ENCODE data around the gene SLC4A9. TPM values are rescaled to one million over a fixed set of nuclear protein-coding genes. Genes with fewer than 3 reads are reported as not detected.

Gene SLC4A9
- total RNA-seq, 1 experiment from 2014 or later, result not detected

- DNase-seq, result no peak
- Histone ChIP-seq H3K9me3 (replicated peaks) (no peaks in the 10 kb centered on the region), H3K4me1 (no peaks in the 10 kb centered on the region), H3K4me3 (no peak overlapping the region), H3K36me3 (no peaks in the 10 kb centered on the region), H3K27ac (no peak overlapping the region), H3K27me3 (no peaks in the 10 kb centered on the region)
Observed at GRCh38 chr5:140383300-140383699, 23.3 kb downstream of the SLC4A9 start.

GRCh38 chr5:140388052-140388451 lies 28.1 kb downstream of the SLC4A9 start:
- no peaks in the 10 kb centered on the region for H3K9me3 ChIP-seq (replicated peaks)
- H3K36me3 ChIP-seq, result no peaks in the 10 kb centered on the region
- no peaks in the 10 kb centered on the region for H3K27me3 ChIP-seq
- H3K4me3 ChIP-seq, result no peak overlapping the region
- H3K4me1 ChIP-seq, result no peaks in the 10 kb centered on the region
- H3K27ac ChIP-seq, result no peak overlapping the region
- DNase-seq, result no peak

GRCh38 chr5:140391312-140391711 lies 31.3 kb downstream of the SLC4A9 start:
- Histone ChIP-seq H3K4me1 (no peaks in the 10 kb centered on the region), H3K36me3 (no peaks in the 10 kb centered on the region)
- DNase-seq, result no peak

GRCh38 chr5:140391732-140392131 lies 31.7 kb downstream of the SLC4A9 start:
- DNase-seq, result no peak
- Histone ChIP-seq H3K27me3 (no peaks in the 10 kb centered on the region), H3K4me3 (no peak overlapping the region), H3K27ac (no peak overlapping the region), H3K4me1 (no peaks in the 10 kb centered on the region), H3K9me3 (replicated peaks) (no peaks in the 10 kb centered on the region), H3K36me3 (no peaks in the 10 kb centered on the region)

More at GRCh38 chr5:140391312-140391711, 31.3 kb downstream of the SLC4A9 start:
- Histone ChIP-seq H3K4me3 (no peak overlapping the region), H3K27me3 (no peaks in the 10 kb centered on the region), H3K27ac (no peak overlapping the region), H3K9me3 (replicated peaks) (no peaks in the 10 kb centered on the region)

GRCh38 chr5:140393738-140394137 lies 33.7 kb downstream of the SLC4A9 start:
- Histone ChIP-seq H3K27ac (no peak overlapping the region), H3K36me3 (no peaks in the 10 kb centered on the region), H3K4me3 (no peak overlapping the region), H3K4me1 (no peaks in the 10 kb centered on the region), H3K27me3 (no peaks in the 10 kb centered on the region), H3K9me3 (replicated peaks) (no peaks in the 10 kb centered on the region)
- no peak for DNase-seq

- DNase-seq, result no peak
- H3K27me3 ChIP-seq, result no peaks in the 10 kb centered on the region
- no peak overlapping the region for H3K27ac ChIP-seq
- H3K4me3 ChIP-seq, result no peak overlapping the region
- H3K36me3 ChIP-seq, result no peaks in the 10 kb centered on the region
- no peaks in the 10 kb centered on the region; the same call in 1 of the 2 replicates for H3K4me1 ChIP-seq
- no peaks in the 10 kb centered on the region for H3K9me3 ChIP-seq (replicated peaks)
Observed at GRCh38 chr5:140398379-140398811, 38.4 kb downstream of the SLC4A9 start.

GRCh38 chr5:140399979-140400729 lies 40.2 kb downstream of the SLC4A9 start:
- Histone ChIP-seq H3K27ac (peak overlapping the region; percentile 58), H3K36me3 (peaks cover 2% of the 10 kb centered on the region; the same call in 1 of the 2 replicates)

GRCh38 chr5:140400730-140401361 lies 40.9 kb downstream of the SLC4A9 start:
- H3K27ac ChIP-seq, result peak overlapping the region; percentile 58
- DNase-seq, result peak; percentile 93 to 97
- H3K36me3 ChIP-seq, result peaks cover 2% of the 10 kb centered on the region; the same call in 1 of the 2 replicates
- no peaks in the 10 kb centered on the region for H3K9me3 ChIP-seq (replicated peaks)
- H3K4me3 ChIP-seq, result peak overlapping the region; percentile 77
- H3K4me1 ChIP-seq, result no peaks in the 10 kb centered on the region; the same call in 1 of the 2 replicates
- H3K27me3 ChIP-seq, result no peaks in the 10 kb centered on the region

More at GRCh38 chr5:140399979-140400729, 40.2 kb downstream of the SLC4A9 start:
- peak in 1 of 2 experiments; percentile 2 for DNase-seq
- Histone ChIP-seq H3K27me3 (no peaks in the 10 kb centered on the region), H3K4me3 (peak overlapping the region; percentile 77), H3K4me1 (no peaks in the 10 kb centered on the region; the same call in 1 of the 2 replicates), H3K9me3 (replicated peaks) (no peaks in the 10 kb centered on the region)

- H3K9me3 ChIP-seq (replicated peaks), result no peaks in the 10 kb centered on the region
- peak; percentile 99 to 100 for DNase-seq
- H3K27me3 ChIP-seq, result no peaks in the 10 kb centered on the region
- H3K36me3 ChIP-seq, result peaks cover 7% of the 10 kb centered on the region
- H3K27ac ChIP-seq, result peak within 1 kb of the TSS; percentile 58
- H3K4me1 ChIP-seq, result no peaks in the 10 kb centered on the region; the same call in 1 of the 2 replicates
- H3K4me3 ChIP-seq, result peak within 1 kb of the TSS; percentile 77
Observed at GRCh38 chr5:140401362-140402257, 41.6 kb downstream of the SLC4A9 start, which contains the start of gene ANKHD1. Gene ANKHD1 (plus strand): TSS chr5:140401833. CDS start chr5:140401968, 135 bp downstream.

GRCh38 chr5:140402258-140403074 lies 42.5 kb downstream of the SLC4A9 start:
- H3K27ac ChIP-seq, result peak overlapping the region; percentile 56
- peak overlapping the region; percentile 77 for H3K4me3 ChIP-seq
- peak; percentile 52 to 75 for DNase-seq
- H3K9me3 ChIP-seq (replicated peaks), result no peaks in the 10 kb centered on the region
- H3K36me3 ChIP-seq, result peaks cover 8% of the 10 kb centered on the region
- H3K27me3 ChIP-seq, result no peaks in the 10 kb centered on the region
- H3K4me1 ChIP-seq, result no peaks in the 10 kb centered on the region; the same call in 1 of the 2 replicates

GRCh38 chr5:140403613-140404012 lies 43.6 kb downstream of the SLC4A9 start:
- Histone ChIP-seq H3K36me3 (peaks cover 8% of the 10 kb centered on the region), H3K4me1 (no peaks in the 10 kb centered on the region; the same call in 1 of the 2 replicates), H3K4me3 (no peak overlapping the region), H3K27ac (no peak overlapping the region), H3K9me3 (replicated peaks) (no peaks in the 10 kb centered on the region), H3K27me3 (no peaks in the 10 kb centered on the region)
- no peak for DNase-seq

- no peak overlapping the region for H3K4me3 ChIP-seq
- no peak for DNase-seq
- no peaks in the 10 kb centered on the region for H3K27me3 ChIP-seq
- peaks cover 15% of the 10 kb centered on the region for H3K36me3 ChIP-seq
- no peak overlapping the region for H3K27ac ChIP-seq
- no peaks in the 10 kb centered on the region for H3K9me3 ChIP-seq (replicated peaks)
- no peaks in the 10 kb centered on the region for H3K4me1 ChIP-seq
Observed at GRCh38 chr5:140408750-140409241, 48.8 kb downstream of the SLC4A9 start.

- Histone ChIP-seq H3K27ac (no peak overlapping the region), H3K9me3 (replicated peaks) (no peaks in the 10 kb centered on the region), H3K4me3 (no peak overlapping the region), H3K27me3 (no peaks in the 10 kb centered on the region), H3K36me3 (peaks cover 15% of the 10 kb centered on the region), H3K4me1 (no peaks in the 10 kb centered on the region)
- no peak for DNase-seq
Observed at GRCh38 chr5:140413230-140413629, 53.2 kb downstream of the SLC4A9 start.
